Measurements from ENCODE around the gene MEA1. TPM values are rescaled to one million over a fixed set of nuclear protein-coding genes. Genes with fewer than 3 reads are reported as not detected.

The MEA1 gene
- total and polyA plus RNA-seq, 4 donors, result 10.7 to 50.3 (median 30.6) TPM

DNA sequence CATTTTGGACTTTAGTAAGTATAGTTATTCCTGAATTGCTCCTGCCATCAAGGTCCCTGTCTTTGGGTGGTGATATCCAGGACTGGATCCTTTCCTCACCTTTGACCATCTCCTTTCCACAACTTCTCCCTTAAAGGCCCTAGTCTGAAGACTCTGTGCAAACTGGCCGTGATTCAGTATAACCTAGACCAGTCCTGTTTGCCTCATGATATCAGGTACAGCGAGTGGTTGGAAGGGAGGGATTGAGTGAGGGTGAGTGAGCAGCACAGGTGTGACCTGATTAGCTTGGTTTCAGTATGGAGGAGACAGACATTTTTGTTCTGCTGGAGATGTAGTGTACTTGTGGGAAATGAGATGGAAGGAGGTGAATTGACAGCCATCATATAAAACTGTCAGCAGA, 5.4 kb upstream of the MEA1 start:
- peaks cover 5 to 28% (median 23%) of the 10 kb centered on the region in 4 donors for H3K4me1 ChIP-seq (ENCODE audit: control insufficient read depth in 4 of 4, insufficient read depth in 4 of 4, low read length in 3 of 4)
- DNase-seq (ENCODE audit: low spot score), result no peak
- no peaks in the 10 kb centered on the region for H3K9me3 ChIP-seq (ENCODE audit: control insufficient read depth in 4 of 4, low read length in 3 of 4)
- no peak overlapping the region for H3K4me3 ChIP-seq (ENCODE audit: low read depth in 1 of 3, low read length in 3 of 3)
- H3K27ac ChIP-seq (ENCODE audit: low read depth in 1 of 2, low read length in 2 of 2), result no peak overlapping the region
- no peak overlapping the region for H3K9ac ChIP-seq (ENCODE audit: low read depth in 1 of 2, low read length in 2 of 2)
- TF ChIP-seq FOXA1 (IDR thresholded peaks at IDR 0.05), result no peak
- TF ChIP-seq RXRA (IDR thresholded peaks at IDR 0.05), result no peak
- no peak for TF ChIP-seq HNF4A (conservative IDR thresholded peaks at IDR 0.05)
- no peak for TF ChIP-seq NR2F2 (IDR thresholded peaks at IDR 0.05)
- no peak for TF ChIP-seq RAD21 (IDR thresholded peaks at IDR 0.05)
- no peak for TF ChIP-seq JUND (IDR thresholded peaks at IDR 0.05)
- no peak for TF ChIP-seq FOXA2 (IDR thresholded peaks at IDR 0.05)
- TF ChIP-seq, protein P1, sequence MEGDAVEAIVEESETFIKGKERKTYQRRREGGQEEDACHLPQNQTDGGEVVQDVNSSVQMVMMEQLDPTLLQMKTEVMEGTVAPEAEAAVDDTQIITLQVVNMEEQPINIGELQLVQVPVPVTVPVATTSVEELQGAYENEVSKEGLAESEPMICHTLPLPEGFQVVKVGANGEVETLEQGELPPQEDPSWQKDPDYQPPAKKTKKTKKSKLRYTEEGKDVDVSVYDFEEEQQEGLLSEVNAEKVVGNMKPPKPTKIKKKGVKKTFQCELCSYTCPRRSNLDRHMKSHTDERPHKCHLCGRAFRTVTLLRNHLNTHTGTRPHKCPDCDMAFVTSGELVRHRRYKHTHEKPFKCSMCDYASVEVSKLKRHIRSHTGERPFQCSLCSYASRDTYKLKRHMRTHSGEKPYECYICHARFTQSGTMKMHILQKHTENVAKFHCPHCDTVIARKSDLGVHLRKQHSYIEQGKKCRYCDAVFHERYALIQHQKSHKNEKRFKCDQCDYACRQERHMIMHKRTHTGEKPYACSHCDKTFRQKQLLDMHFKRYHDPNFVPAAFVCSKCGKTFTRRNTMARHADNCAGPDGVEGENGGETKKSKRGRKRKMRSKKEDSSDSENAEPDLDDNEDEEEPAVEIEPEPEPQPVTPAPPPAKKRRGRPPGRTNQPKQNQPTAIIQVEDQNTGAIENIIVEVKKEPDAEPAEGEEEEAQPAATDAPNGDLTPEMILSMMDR (IDR thresholded peaks at IDR 0.05; ENCODE audit: low read depth, low read length, missing input control), result no peak
- TF ChIP-seq, protein P2, sequence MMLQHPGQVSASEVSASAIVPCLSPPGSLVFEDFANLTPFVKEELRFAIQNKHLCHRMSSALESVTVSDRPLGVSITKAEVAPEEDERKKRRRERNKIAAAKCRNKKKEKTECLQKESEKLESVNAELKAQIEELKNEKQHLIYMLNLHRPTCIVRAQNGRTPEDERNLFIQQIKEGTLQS (IDR thresholded peaks at IDR 0.05), result no peak
- TF ChIP-seq TAF1 (conservative IDR thresholded peaks at IDR 0.05), result no peak
- TF ChIP-seq EGR1 (IDR thresholded peaks at IDR 0.05; ENCODE audit: low read depth in 2 of 2), result no peak
- no peak for TF ChIP-seq YY1 (IDR thresholded peaks at IDR 0.05)
- TF ChIP-seq, protein P3, sequence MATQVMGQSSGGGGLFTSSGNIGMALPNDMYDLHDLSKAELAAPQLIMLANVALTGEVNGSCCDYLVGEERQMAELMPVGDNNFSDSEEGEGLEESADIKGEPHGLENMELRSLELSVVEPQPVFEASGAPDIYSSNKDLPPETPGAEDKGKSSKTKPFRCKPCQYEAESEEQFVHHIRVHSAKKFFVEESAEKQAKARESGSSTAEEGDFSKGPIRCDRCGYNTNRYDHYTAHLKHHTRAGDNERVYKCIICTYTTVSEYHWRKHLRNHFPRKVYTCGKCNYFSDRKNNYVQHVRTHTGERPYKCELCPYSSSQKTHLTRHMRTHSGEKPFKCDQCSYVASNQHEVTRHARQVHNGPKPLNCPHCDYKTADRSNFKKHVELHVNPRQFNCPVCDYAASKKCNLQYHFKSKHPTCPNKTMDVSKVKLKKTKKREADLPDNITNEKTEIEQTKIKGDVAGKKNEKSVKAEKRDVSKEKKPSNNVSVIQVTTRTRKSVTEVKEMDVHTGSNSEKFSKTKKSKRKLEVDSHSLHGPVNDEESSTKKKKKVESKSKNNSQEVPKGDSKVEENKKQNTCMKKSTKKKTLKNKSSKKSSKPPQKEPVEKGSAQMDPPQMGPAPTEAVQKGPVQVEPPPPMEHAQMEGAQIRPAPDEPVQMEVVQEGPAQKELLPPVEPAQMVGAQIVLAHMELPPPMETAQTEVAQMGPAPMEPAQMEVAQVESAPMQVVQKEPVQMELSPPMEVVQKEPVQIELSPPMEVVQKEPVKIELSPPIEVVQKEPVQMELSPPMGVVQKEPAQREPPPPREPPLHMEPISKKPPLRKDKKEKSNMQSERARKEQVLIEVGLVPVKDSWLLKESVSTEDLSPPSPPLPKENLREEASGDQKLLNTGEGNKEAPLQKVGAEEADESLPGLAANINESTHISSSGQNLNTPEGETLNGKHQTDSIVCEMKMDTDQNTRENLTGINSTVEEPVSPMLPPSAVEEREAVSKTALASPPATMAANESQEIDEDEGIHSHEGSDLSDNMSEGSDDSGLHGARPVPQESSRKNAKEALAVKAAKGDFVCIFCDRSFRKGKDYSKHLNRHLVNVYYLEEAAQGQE (IDR thresholded peaks at IDR 0.05), result no peak
- no peak for TF ChIP-seq SP1 (IDR thresholded peaks at IDR 0.05)
- TF ChIP-seq, protein P4, sequence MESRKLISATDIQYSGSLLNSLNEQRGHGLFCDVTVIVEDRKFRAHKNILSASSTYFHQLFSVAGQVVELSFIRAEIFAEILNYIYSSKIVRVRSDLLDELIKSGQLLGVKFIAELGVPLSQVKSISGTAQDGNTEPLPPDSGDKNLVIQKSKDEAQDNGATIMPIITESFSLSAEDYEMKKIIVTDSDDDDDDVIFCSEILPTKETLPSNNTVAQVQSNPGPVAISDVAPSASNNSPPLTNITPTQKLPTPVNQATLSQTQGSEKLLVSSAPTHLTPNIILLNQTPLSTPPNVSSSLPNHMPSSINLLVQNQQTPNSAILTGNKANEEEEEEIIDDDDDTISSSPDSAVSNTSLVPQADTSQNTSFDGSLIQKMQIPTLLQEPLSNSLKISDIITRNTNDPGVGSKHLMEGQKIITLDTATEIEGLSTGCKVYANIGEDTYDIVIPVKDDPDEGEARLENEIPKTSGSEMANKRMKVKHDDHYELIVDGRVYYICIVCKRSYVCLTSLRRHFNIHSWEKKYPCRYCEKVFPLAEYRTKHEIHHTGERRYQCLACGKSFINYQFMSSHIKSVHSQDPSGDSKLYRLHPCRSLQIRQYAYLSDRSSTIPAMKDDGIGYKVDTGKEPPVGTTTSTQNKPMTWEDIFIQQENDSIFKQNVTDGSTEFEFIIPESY (IDR thresholded peaks at IDR 0.05), result no peak
- TF ChIP-seq, protein P5, sequence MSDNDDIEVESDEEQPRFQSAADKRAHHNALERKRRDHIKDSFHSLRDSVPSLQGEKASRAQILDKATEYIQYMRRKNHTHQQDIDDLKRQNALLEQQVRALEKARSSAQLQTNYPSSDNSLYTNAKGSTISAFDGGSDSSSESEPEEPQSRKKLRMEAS (IDR thresholded peaks at IDR 0.05), result no peak
- TF ChIP-seq HNF4G (IDR thresholded peaks at IDR 0.05), result no peak
- 94% methylated on average over 2 of the region's 2 CpGs for WGBS
- H3K36me3 ChIP-seq (ENCODE audit: control insufficient read depth in 4 of 4, insufficient read depth in 3 of 4, low read depth in 1 of 4, low read length in 3 of 4), result peaks cover 0 to 23% (median 13%) of the 10 kb centered on the region in 4 donors
- H3K27me3 ChIP-seq (ENCODE audit: control insufficient read depth in 4 of 4, insufficient read depth in 4 of 4, low read length in 3 of 4), result no peaks in the 10 kb centered on the region

DNA sequence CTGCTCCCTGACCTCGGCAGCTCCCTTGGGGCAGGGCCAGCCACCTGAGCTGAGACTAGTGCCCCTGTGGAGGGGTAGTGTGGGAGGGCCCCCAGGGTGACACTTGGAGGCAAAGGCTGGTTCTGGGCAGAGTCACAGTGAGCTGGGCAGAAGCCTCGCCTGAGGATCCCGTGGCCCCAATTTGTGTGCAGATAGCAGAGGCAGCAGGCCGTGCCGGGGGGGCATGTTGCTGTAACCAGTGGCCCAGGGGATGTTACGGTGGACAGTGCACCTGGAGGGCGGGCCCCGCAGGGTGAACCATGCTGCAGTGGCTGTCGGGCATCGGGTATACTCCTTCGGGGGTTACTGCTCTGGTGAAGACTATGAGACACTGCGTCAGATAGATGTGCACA, 3.2 kb upstream of the MEA1 start:
- Histone ChIP-seq H3K9ac (ENCODE audit: low read depth in 1 of 2, low read length in 2 of 2) (no peak overlapping the region), H3K27ac (ENCODE audit: low read depth in 1 of 2, low read length in 2 of 2) (no peak overlapping the region), H3K27me3 (ENCODE audit: control insufficient read depth in 4 of 4, insufficient read depth in 4 of 4, low read length in 3 of 4) (no peaks in the 10 kb centered on the region), H3K36me3 (ENCODE audit: control insufficient read depth in 4 of 4, insufficient read depth in 3 of 4, low read depth in 1 of 4, low read length in 3 of 4) (peaks cover 0 to 27% (median 14%) of the 10 kb centered on the region in 4 donors), H3K9me3 (ENCODE audit: control insufficient read depth in 4 of 4, low read length in 3 of 4) (no peaks in the 10 kb centered on the region), H3K4me1 (ENCODE audit: control insufficient read depth in 4 of 4, insufficient read depth in 4 of 4, low read length in 3 of 4) (peaks cover 5 to 42% (median 29%) of the 10 kb centered on the region in 4 donors), H3K4me3 (ENCODE audit: low read depth in 1 of 3, low read length in 3 of 3) (no peak overlapping the region)
- WGBS, result 94% methylated on average over 12 of the region's 12 CpGs
- TF ChIP-seq HNF4A (conservative IDR thresholded peaks at IDR 0.05), result no peak
- TF ChIP-seq JUND (IDR thresholded peaks at IDR 0.05), result no peak
- TF ChIP-seq GABPA (IDR thresholded peaks at IDR 0.05 in 1 of 2, conservative IDR thresholded peaks at IDR 0.05 in 1 of 2), result no peak
- TF ChIP-seq YY1 (IDR thresholded peaks at IDR 0.05), result no peak
- no peak for DNase-seq (ENCODE audit: low spot score)
